Epidermal melanocyte (primary cell): Measurements from ENCODE around the gene SNAP29.
A peak's percentile ranks its signal among the peaks of the same experiment; 100 is the strongest.
"Not testable (repeated sequence)": the region's sequence is repeated elsewhere in the genome, so short reads cannot be mapped to it uniquely, and the experiment has no call there.

Experiments
- DNase-seq: peaks from one replicate; pipeline ENCODE4 v3.0.0; 2011; ENCODE audit warnings: low spot score; ENCODE audit not compliant: insufficient read length

The SNAP29 gene

DNA sequence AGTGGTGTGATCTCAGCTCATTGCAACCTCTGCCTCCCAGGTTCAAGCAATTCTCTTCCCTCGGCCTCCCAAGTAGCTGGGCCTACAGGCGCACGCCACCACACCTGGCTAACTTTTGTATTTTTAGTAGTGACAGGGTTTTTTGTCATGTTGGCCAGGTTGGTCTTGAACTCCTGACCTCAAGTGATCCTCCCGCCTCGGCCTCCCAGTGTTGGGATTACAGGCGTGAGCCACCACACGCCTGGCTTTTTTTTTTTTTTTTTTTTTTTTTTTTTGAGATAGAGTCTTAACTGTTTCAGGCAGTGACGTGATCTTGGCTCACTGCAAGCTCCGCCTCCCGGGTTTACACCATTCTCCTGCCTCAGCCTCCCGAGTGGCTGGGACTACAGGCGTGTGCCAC, 71.6 kb downstream of the SNAP29 start:
- not testable (repeated sequence) for DNase-seq

GRCh38 chr22:20931126-20931654, 72.4 kb downstream of the SNAP29 start:
- no peak for DNase-seq

DNA sequence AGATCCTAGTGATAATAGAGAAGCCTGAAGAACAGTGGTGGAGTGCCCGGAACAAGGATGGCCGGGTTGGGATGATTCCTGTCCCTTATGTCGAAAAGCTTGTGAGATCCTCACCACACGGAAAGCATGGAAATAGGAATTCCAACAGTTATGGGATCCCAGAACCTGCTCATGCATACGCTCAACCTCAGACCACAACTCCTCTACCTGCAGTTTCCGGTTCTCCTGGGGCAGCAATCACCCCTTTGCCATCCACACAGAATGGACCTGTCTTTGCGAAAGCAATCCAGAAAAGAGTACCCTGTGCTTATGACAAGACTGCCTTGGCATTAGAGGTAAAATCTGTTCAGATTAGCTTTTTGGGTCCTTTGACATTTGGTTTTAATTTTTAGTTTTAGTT, 75.1 kb downstream of the SNAP29 start:
- DNase-seq, result no peak

DNA sequence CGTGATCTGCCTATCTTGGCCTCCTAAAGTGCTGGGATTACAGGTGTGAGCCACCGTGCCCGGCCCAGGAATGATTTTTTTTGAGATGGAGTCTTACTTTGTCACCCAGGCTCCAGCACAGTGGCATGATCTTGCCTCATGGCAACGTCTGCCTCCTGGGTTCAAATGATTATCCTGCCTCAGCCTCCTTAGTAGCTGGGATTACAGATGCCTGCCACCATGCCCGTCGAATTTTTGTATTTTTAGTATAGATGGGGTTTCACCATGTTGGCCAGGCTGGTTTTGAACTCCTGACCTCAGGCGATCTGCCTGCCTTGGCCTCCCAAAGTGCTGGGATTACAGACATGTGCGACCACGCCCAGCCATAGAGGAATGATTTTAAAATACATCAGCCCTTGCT, 76.2 kb downstream of the SNAP29 start:
- not testable (repeated sequence) for DNase-seq

DNA sequence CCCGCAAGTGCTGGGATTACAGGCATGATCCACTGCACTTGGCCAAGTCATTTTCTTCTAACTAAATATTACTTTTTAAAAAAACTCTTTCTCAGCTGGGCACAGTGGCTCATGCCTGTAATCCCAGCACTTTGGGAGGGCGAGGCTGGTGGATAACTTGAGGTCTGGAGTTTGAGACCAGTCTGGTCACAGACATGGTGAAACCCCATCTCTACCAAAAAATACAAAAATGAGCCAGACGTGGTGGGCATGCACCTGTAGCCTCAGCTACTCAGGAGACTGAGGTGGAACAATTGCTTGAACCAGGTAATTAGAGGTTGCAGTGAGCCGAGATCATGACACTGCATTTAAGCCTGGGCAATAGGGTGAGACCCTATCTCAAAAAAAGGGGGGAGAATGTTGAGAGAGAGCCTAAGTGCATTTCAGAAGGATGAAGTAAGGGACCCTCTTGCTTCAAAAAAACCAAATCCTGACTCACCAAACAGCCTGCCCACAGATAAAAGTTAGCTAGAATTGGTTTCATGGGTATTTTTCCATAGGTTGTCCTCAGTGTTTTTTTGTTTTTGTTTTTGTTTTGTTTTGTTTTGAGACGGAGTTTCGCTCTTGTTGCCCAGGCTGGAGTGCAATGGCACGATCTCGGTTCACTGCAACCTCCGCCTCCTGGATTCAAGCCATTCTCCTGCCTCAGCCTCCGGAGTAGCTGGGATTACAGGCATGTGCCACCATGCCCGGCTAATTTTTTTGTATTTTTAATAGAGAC, 77.2 kb downstream of the SNAP29 start:
- not testable (repeated sequence) for DNase-seq

DNA sequence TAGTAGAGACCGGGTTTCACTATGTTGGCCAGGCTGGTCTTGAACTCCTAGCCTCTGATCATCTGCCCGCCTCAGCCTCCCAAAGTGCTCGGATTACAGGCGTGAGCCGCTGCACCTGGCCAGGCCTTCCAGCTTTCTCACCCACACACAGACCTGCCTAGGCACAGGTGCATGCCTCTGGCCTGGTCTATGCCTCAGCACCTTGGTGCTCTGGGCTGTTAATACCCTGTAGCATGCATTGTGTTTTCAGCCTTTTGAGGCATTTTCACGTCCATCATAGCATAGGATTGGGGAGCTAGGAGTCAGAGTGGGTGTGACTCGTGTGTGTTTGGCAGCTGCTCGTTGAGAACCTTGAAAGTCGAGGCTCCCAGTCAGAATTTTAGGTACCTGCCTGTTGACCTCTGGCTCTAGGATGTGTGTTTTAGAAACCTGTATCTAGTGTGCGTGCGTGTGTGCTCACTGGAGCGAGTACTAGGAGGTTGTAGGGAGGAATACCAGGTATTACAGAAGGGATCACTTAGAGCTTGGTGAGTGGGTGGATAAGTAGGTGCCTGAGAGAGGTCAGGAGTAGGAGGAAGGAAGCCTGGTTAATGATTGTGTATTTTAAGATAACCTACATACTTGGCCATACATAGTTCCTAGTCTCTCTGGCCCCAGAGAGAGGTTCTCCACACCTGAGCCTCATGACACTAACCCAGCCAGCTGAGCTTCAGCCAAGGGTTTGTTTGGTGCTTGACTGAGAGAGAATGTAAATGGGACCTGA, 78.4 kb downstream of the SNAP29 start:
- DNase-seq, result no peak

DNA sequence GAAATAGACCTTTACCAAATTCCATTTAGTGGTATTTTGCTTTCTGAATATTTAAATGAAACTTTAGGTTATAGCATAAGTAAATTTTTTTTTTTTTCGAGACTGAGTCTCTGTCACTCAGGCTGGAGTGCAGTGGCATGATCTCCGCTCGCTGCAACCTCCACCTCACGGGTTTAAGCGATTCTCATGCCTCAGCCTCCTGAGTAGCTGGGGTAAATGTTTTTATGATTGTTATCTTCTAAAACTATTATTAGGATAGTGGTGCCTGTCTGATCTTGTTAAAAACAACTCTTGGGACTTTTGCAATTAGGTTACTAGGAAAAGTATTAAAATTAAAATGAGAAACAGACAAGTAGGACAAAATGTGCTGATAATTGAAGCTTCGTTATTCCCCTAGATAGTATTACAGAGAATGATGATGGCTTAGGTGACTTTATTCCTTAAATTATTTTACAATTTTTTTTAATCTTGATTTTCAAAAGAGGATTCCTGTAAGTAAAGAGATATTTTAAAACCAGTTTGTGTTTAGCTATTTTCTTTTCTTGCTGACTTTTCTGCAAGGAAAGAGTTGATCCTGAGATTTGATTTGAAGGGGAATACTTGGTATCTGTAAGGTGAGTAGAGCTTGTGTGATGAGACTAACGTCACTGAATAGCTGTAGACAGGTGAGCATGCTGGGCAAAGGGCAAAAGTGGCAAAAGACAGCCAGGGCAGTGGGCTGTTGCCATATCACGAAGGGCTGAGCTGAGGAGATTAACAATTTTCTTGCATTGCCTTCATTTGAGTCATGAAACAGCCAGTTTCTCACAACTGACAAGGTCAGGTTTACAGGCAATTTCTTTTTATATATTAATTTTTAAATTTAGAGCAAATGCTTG, 79.2 kb downstream of the SNAP29 start:
- DNase-seq, result no peak

DNA sequence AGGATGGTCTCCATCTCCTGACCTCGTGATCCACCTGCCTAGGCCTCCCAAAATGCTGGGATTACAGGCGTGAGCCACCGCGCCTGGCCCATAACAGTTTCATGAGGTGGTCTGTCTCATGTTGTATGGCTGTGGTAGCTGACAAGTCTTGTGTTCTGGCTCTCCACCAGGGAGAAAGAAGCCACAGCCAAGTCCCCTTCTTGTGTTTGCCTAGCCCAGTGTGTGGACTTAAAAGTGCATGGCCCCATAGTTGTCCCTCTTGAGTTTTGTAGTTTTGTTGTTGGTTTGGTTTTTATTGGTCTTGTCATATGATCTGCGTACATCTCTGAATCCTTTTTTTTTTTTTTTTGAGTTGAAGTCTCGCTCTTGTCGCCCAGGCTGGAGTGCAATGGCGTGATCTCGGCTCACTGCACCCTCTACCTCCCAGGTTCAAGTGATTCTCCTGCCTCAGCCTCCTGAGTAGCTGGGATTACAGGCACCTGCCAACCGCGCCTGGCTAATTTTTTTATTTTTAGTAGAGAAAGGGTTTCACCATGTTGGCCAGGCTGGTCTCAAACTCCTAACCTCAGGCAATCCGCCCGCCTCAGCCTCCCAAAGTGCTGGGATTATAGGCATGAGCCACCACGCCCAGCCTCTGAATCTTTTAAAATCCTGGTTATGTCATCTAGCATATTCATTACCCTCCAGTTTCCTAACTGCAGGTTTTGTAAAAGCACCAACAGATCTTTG, 80.8 kb downstream of the SNAP29 start:
- not testable (repeated sequence) for DNase-seq

DNA sequence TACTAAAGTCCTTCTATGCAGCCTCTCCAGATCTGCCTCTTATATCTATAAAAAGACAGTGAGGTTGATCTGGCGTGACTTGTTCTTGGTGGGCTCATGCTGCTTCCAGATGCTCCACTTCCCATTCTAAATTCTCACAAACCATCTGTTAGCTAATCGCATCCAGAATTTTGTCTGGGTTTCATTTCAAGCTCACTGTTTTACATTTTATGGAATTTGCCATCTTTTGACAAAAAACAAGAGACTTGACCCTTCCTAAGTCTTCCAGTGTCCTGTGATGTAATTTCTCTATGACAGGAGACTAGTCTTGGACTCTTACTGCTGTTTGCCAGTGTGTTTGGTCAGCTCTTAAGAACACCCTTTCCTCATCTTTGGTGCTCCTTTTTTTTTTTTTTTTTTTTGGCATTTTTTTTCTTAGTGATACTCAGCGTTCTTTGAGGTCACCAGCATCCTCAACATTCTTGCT, 81.4 kb downstream of the SNAP29 start:
- DNase-seq, result peak; percentile 25
